ENCODE measurements around the gene CYP2C19.

The CYP2C19 gene

GRCh38 chr10:94853065-94853464, 90.6 kb downstream of the CYP2C19 start:
- no peak for TF ChIP-seq CTCF (IDR thresholded peaks at IDR 0.05)
- Histone ChIP-seq H3K79me2 (no peaks in the 10 kb centered on the region), H3K27ac (no peak overlapping the region), H3K9ac (no peak overlapping the region), H3K9me3 (ENCODE audit: control insufficient read depth, low read length) (no peaks in the 10 kb centered on the region), H2AFZ (no peak overlapping the region), H3K4me1 (no peaks in the 10 kb centered on the region), H3K27me3 (ENCODE audit: control insufficient read depth, insufficient read depth, low read length) (no peaks in the 10 kb centered on the region), H3K4me3 (ENCODE audit: low read depth, low read length) (no peak overlapping the region), H3K36me3 (ENCODE audit: control insufficient read depth, insufficient read depth, low read length) (no peaks in the 10 kb centered on the region), H3K4me2 (ENCODE audit: low read length) (no peak overlapping the region)

- Histone ChIP-seq H3K9ac (no peak overlapping the region), H3K27ac (no peak overlapping the region), H3K79me2 (no peaks in the 10 kb centered on the region), H3K36me3 (ENCODE audit: control insufficient read depth, insufficient read depth, low read length) (no peaks in the 10 kb centered on the region), H3K9me3 (ENCODE audit: control insufficient read depth, low read length) (no peaks in the 10 kb centered on the region), H3K4me2 (ENCODE audit: low read length) (no peak overlapping the region), H3K27me3 (ENCODE audit: control insufficient read depth, insufficient read depth, low read length) (no peaks in the 10 kb centered on the region), H2AFZ (no peak overlapping the region), H3K4me1 (no peaks in the 10 kb centered on the region), H3K4me3 (ENCODE audit: low read depth, low read length) (no peak overlapping the region)
- TF ChIP-seq CTCF (IDR thresholded peaks at IDR 0.05) = no peak
Observed at GRCh38 chr10:94858005-94858404, 95.5 kb downstream of the CYP2C19 start.

- H3K9ac ChIP-seq = no peak overlapping the region
- no peaks in the 10 kb centered on the region for H3K27me3 ChIP-seq (ENCODE audit: control insufficient read depth, insufficient read depth, low read length)
- no peaks in the 10 kb centered on the region for H3K4me1 ChIP-seq
- H3K4me2 ChIP-seq (ENCODE audit: low read length) = no peak overlapping the region
- no peak overlapping the region for H2AFZ ChIP-seq
- H3K36me3 ChIP-seq (ENCODE audit: control insufficient read depth, insufficient read depth, low read length) = no peaks in the 10 kb centered on the region
- TF ChIP-seq CTCF (IDR thresholded peaks at IDR 0.05) = no peak
- no peak overlapping the region for H3K4me3 ChIP-seq (ENCODE audit: low read depth, low read length)
- no peaks in the 10 kb centered on the region for H3K79me2 ChIP-seq
- H3K9me3 ChIP-seq (ENCODE audit: control insufficient read depth, low read length) = no peaks in the 10 kb centered on the region
- no peak overlapping the region for H3K27ac ChIP-seq
Observed at GRCh38 chr10:94859086-94859485, 96.6 kb downstream of the CYP2C19 start.

GRCh38 chr10:94878649-94879048, 116.2 kb downstream of the CYP2C19 start:
- no peak overlapping the region for H3K4me3 ChIP-seq (ENCODE audit: low read depth, low read length)
- no peak overlapping the region for H2AFZ ChIP-seq
- H3K9me3 ChIP-seq (ENCODE audit: control insufficient read depth, low read length) = no peaks in the 10 kb centered on the region
- no peak for TF ChIP-seq CTCF (IDR thresholded peaks at IDR 0.05)
- no peak overlapping the region for H3K27ac ChIP-seq
- no peaks in the 10 kb centered on the region for H3K27me3 ChIP-seq (ENCODE audit: control insufficient read depth, insufficient read depth, low read length)
- no peak overlapping the region for H3K4me2 ChIP-seq (ENCODE audit: low read length)
- H3K4me1 ChIP-seq = no peaks in the 10 kb centered on the region
- no peaks in the 10 kb centered on the region for H3K79me2 ChIP-seq
- H3K9ac ChIP-seq = no peak overlapping the region
- H3K36me3 ChIP-seq (ENCODE audit: control insufficient read depth, insufficient read depth, low read length) = no peaks in the 10 kb centered on the region

- no peak for TF ChIP-seq CTCF (IDR thresholded peaks at IDR 0.05)
- Histone ChIP-seq H3K27ac (no peak overlapping the region), H3K4me1 (no peaks in the 10 kb centered on the region), H3K9ac (no peak overlapping the region), H3K4me2 (ENCODE audit: low read length) (no peak overlapping the region), H2AFZ (no peak overlapping the region), H3K79me2 (no peaks in the 10 kb centered on the region), H3K9me3 (ENCODE audit: control insufficient read depth, low read length) (no peaks in the 10 kb centered on the region), H3K36me3 (ENCODE audit: control insufficient read depth, insufficient read depth, low read length) (no peaks in the 10 kb centered on the region), H3K4me3 (ENCODE audit: low read depth, low read length) (no peak overlapping the region), H3K27me3 (ENCODE audit: control insufficient read depth, insufficient read depth, low read length) (no peaks in the 10 kb centered on the region)
Observed at GRCh38 chr10:94879214-94879613, 116.7 kb downstream of the CYP2C19 start.
